GM18499 (cell line): Measurements from ENCODE around the gene MAPK1.

Experiments
- ATAC-seq: cut with Tn5 transposase; IDR thresholded peaks from one replicate; pipeline ENCODE4 v1.9.1; 2021; ENCODE audit warnings: moderate number of reproducible peaks; ENCODE audit not compliant: insufficient read depth, unreplicated experiment

The MAPK1 gene

DNA sequence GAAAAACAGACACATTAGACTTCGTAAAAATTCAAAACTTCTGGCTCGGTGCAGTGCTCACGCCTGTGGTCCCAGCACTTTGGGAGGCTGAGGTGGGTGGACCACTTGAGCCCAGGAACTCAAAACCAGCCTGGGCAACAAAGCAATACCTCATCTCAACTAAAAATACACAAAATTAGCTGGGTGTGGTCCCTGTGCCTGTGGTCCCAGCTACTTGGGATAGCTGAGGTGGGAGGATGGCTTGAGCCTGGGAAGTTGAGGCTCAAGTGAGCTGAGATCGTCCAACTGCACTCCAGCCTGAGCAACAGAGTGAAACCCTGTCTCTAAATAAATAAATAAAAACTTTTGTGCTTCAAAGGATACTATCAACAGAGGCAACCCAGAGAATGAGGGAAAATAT lies 155.6 kb downstream of the MAPK1 start:
- ATAC-seq, result no peak

- ATAC-seq, result no peak
These were observed 157.3 kb downstream of the MAPK1 start for GRCh38 chr22:21710156-21710555.

- ATAC-seq, result no peak
These were observed 157.8 kb downstream of the MAPK1 start for GRCh38 chr22:21709688-21710087.

- ATAC-seq, result no peak
These were observed 158.5 kb downstream of the MAPK1 start for GRCh38 chr22:21708960-21709359.

GRCh38 chr22:21707677-21708076 lies 159.8 kb downstream of the MAPK1 start:
- ATAC-seq, result no peak
